ENCODE measurements around the gene NUP133.
"Not testable (repeated sequence)": the region's sequence is repeated elsewhere in the genome, so short reads cannot be mapped to it uniquely, and the experiment has no call there.

NUP133 gene

GRCh38 chr1:229411434-229412055 is 96.6 kb downstream of the NUP133 start:
- peak; percentile 27 to 36 for DNase-seq

- peak; percentile 81 to 90 for DNase-seq
These were observed 97.3 kb downstream of the NUP133 start for GRCh38 chr1:229410692-229411433.

DNA sequence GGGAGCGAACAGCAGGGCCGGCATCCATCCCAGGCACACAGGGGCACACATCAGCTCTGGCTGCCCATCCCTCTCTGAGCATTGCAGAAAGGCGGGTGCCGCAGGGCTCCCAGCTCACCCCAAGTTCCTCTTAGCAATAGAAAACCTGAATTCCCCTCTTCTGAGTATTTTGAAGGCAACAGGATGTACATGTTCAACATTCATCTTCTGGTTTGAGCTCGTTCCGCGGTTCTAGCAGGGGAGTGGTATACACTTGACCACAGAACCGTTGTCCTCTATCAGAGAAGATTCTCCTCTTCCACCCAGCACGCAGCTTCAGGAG is 97.8 kb downstream of the NUP133 start:
- DNase-seq = peak; percentile 62 to 66

- peak; percentile 33 to 36 for DNase-seq
These were observed 98.3 kb downstream of the NUP133 start for GRCh38 chr1:229409616-229410369.

DNA sequence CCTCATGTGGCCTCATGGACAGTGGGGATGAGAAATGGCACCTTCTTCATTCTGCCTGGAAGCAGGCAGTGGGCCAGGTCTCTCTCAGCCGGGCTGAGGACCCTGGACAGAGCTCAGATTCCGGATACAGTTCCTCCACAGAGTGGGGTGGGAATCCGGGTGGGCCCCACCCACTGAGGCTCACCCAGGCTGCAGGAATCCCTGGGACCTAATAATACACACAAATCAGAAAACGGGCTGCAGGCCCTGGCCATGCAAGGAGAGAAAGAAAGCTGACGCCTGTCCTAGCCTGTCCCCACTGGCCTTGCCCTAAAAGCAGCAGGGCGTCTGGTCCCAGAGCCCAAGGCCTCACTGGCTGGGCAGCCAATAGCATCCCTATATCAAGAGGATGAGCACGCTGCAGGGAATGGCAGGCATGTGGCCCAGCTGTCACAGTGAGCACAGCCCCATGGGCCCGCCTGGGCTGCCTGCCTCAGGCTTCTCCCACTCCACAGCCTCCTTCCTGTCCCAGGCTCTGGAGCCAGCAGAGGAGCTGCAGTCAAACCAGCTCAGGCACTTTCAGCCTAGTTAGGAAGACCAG is 99.6 kb downstream of the NUP133 start:
- no peak for DNase-seq

DNA sequence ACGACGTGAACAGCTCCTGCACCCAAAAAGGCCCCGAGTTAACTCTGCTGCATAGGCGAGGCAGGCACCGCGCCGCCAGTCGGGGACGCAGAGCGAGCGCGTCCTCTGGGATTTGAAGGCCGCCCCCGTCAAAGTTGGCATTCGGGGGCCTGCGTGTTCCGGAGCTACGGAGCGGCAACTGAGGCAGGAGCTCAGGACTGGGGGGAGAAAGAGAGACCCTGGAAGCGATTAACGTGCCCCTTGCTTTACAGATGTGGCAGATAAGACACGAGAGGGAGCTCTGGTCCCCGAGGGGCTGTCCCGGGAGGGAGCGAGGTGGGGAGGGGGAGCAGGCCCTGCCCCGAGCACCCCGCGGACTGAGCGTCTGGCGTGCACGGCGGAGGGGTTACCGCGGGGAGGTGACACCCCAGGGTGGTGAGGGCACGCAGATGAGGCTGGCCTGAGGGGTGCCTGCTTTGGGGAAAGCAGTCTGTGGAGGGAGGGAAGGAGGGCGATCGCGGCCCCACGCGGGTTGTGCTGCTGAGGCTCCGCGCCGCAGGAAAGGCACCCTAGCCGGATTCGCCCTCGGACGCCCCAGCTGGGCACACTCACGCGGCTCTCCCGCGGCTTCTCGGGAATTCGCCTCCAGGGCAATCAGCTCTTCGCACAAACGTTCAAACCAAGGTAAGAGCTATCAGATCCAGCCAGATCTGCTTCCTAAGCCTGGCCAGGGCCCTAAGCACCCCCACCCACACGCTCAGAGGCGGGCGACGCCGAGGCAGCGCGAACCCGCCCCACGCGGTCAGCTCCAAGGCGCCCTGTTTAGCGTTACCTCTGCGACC is 100.7 kb downstream of the NUP133 start:
- DNase-seq = no peak

- no peak for DNase-seq
These were observed 101.3 kb downstream of the NUP133 start for GRCh38 chr1:229406798-229407197.

DNA sequence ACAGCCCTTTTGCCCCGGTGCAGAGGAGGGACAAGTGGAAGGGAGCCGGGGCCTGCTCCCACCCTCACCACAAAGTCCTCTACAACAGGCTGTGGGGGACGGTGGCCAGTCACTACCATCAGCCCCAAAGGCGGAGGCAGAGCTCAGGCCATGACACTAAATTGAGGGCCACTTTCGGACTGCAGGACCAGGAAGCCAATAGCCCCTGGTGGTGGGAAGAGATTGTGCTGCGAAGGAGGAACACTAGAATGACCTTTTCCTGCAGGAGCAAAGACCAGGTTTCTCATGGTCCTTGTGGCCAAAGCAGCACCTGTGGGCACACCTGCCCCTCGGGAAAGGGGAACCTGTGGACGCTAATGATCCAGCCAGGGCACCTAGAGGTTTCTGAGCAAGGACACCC is 104.6 kb downstream of the NUP133 start:
- DNase-seq = no peak

- no peak for DNase-seq
These were observed 105.1 kb downstream of the NUP133 start for GRCh38 chr1:229402993-229403392.

DNA sequence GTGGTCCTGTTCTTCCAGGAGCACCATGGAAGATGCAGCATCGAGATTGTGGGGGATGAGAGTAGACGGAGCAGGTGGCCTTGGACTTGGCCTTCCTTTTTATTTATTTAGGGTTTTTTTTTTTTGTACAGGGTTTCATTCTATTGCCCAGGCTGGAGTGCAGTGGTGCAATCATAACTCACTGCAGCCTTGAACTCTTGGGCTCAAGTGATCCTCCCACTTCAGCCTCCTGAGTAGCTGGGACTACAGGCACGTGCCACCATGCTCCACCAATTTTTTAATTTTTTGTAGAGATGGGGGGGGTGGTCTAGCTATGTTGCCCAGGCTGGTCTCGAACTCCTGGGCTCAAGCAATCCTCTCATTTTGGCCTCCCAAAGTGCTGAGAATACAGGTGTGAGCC is 105.8 kb downstream of the NUP133 start:
- DNase-seq = not testable (repeated sequence)

DNA sequence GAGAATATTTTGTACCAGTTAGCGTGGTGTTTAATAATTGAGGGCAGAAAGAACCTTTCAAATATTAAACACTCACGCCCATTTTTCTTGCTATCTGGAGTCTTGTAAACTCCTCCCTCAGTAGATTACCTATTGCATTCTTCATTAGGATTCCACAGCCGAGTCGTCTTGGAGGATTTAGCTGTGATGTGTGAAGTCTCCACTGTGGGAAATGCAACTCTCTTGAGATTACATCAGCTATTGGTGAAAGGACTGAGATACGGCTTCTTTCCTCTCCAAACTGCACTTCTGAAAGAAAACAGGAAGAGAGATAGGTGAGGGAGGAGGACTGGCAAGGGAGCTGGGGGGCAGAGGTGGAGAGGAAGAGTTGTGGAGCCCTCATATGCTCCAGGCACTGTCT is 110.4 kb downstream of the NUP133 start:
- DNase-seq = no peak

- DNase-seq = no peak
These were observed 111.4 kb downstream of the NUP133 start for GRCh38 chr1:229396585-229397206.

DNA sequence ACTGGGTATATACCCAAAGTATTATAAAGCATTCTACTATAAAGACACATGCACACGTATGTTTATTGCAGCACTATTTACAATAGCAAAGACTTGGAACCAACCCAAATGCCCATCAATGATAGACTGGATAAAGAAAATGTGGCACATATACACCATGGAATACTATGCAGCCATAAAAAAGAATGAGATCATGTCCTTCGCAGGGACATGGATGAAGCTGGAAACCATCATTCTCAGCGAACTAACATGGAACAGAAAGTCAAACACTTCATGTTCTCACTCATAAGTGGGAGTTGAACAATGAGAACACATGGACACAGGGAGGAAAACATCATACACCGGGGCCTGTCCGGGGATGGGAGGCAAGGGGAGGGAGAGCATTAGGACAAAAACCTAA is 113.6 kb downstream of the NUP133 start:
- not testable (repeated sequence) for DNase-seq

DNA sequence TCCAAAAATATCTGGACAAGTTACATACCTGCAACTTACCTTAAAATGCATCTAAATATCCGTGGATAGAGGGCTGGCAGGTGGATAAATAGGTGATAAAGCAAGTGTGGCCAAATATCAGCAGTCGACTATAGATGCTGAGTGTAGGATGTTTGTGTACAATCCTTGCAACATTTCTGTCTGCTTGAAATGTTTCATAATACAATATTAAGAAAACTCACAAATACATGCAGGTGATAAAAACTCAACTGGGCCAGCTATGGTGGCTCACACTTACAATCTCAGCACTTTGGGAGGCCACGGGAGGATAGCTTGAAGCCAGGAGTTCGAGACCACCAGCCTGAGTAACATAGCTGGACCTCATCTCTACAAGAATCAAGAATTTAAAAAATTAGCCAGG is 115.2 kb downstream of the NUP133 start:
- no peak for DNase-seq

Data from Kasumi-1 (cell line).